Keratinocyte (primary cell): Measurements from ENCODE around the gene RIPPLY2.

Experiments
- CTCF ChIP-seq, 3 experiments: IDR thresholded peaks in 1 of 3; conservative IDR thresholded peaks in 1 of 3; optimal IDR thresholded peaks in 1 of 3; 2 replicates in 2 of 3; 3 replicates in 1 of 3; pipeline versions ENCODE3 to v1.5.1; 2011; ENCODE audit warnings: low read length in 3 of 3, mild to moderate bottlenecking in 3 of 3, moderate library complexity in 2 of 3, control low read depth in 1 of 3, inconsistent platforms in 1 of 3; ENCODE audit not compliant: insufficient read depth in 2 of 3; ENCODE audit errors: extremely low read depth in 1 of 3
- EZH2 ChIP-seq: IDR thresholded peaks from one replicate; pipeline ENCODE4 v1.6.1; 2012; ENCODE audit warnings: inconsistent platforms, mild to moderate bottlenecking, low read length, moderate library complexity

- TF ChIP-seq CTCF (optimal IDR thresholded peaks at IDR 0.05 in 1 of 3, IDR thresholded peaks at IDR 0.05 in 1 of 3, conservative IDR thresholded peaks at IDR 0.05 in 1 of 3; ENCODE audit: extremely low read depth in 1 of 3, insufficient read depth in 2 of 3, low read length in 3 of 3) (no peak), EZH2 (no peak)
Observed at GRCh38 chr6:83822629-83823169, 30.5 kb upstream of the RIPPLY2 start.
